PFSK-1 (cell line): Measurements from ENCODE around the gene SLC25A33.

Experiments
- POLR2AphosphoS5 ChIP-seq: IDR thresholded peaks from 2 replicates; pipeline ENCODE4 v1.6.1; 2012; ENCODE audit warnings: low read depth, mild to moderate bottlenecking, control low read depth, low read length, moderate library complexity
- TF ChIP-seq, protein P1 (sequence below), 2 experiments: IDR thresholded peaks; 2 replicates each; pipeline versions ENCODE4 v1.6.1 to v1.8.0; 2011 to 2012; ENCODE audit warnings: low read depth in 2 of 2, low read length in 2 of 2, control low read depth in 1 of 2, inconsistent platforms in 1 of 2, mild to moderate bottlenecking in 1 of 2, moderate library complexity in 1 of 2; ENCODE audit not compliant: insufficient read depth in 1 of 2

DNA sequence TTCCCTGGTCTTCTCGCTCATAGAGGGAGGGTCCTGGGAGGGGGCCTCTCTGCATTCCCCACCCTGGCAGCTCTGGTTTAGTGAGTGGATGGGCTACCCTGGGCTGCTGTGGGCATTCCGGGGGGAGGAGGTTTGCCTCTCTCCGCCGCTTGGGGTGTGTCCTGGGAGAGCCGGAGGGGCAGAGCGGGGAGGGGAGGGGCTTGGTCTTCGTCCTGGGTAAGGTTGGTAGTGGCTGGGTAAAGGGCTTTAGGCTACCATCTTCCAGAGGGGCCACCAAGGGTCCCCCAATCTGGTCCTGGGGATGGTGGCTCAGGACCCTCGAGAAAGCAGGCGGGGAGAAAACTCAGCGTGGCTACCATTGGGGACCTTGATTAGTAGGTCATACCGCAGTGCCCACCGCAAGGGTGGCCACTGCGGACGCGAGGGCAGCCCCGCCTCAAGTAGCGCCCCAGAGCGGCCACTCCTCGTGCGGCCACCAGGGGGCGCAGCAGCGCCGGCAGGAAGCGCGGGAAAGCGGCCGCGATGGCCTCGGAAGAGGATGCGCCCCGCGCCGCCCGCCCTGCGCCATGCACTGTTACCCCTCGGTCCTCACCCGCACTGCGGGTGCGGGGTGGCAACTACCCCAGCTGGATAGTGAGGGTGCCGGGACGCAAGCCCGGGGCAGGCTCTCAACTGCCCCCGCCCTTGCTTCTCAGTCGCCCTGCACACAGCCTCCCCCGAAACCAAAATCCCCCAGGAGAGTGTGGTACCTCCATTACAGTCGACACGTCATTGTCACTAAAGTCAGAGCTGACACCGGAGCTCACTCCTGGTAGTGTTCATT, 44.1 kb upstream of the SLC25A33 start:
- TF ChIP-seq, protein P1, sequence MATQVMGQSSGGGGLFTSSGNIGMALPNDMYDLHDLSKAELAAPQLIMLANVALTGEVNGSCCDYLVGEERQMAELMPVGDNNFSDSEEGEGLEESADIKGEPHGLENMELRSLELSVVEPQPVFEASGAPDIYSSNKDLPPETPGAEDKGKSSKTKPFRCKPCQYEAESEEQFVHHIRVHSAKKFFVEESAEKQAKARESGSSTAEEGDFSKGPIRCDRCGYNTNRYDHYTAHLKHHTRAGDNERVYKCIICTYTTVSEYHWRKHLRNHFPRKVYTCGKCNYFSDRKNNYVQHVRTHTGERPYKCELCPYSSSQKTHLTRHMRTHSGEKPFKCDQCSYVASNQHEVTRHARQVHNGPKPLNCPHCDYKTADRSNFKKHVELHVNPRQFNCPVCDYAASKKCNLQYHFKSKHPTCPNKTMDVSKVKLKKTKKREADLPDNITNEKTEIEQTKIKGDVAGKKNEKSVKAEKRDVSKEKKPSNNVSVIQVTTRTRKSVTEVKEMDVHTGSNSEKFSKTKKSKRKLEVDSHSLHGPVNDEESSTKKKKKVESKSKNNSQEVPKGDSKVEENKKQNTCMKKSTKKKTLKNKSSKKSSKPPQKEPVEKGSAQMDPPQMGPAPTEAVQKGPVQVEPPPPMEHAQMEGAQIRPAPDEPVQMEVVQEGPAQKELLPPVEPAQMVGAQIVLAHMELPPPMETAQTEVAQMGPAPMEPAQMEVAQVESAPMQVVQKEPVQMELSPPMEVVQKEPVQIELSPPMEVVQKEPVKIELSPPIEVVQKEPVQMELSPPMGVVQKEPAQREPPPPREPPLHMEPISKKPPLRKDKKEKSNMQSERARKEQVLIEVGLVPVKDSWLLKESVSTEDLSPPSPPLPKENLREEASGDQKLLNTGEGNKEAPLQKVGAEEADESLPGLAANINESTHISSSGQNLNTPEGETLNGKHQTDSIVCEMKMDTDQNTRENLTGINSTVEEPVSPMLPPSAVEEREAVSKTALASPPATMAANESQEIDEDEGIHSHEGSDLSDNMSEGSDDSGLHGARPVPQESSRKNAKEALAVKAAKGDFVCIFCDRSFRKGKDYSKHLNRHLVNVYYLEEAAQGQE (IDR thresholded peaks at IDR 0.05; ENCODE audit: insufficient read depth in 1 of 2, low read depth in 2 of 2, low read length in 2 of 2) = no peak
- TF ChIP-seq POLR2AphosphoS5 = no peak
